ENCODE data around the gene TMEM30A. TPM values are rescaled to one million over a fixed set of nuclear protein-coding genes. Genes with fewer than 3 reads are reported as not detected.
A peak's percentile ranks its signal among the peaks of the same experiment; 100 is the strongest.

The TMEM30A gene
- total RNA-seq: 57.0 TPM

DNA sequence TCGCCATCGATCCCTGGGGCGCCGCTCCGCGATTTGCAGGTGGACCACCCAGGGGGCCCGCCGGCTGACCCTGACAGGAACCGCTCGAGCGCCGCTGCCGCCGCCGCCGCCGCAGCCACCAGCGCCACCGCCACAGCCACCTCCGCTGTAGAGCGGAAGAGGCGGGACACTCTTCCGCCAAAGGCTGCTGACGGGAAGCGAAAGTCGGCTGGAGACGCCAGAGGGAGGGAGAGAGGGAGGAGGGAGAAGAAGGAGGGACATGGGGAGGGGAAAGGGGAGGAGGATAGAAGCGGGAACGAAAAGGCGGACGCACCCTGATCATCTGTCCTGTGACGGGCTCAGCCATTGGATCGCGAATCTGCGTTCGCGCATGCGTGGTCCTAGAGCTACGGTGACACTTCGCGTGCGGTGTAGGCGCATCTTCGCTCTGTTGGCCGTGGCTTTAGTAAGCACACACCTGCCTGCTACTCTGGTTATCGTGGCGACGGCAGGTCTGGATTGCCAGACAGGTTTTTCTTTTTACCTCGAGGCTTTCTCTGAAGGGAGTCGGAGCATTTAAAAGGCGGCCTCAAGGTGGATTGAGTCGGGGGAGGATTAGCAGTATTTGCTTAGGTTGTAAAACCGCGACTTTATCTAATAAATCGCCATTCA is at the start of gene TMEM30A:
Gene TMEM30A (minus strand): TSS at position 161 of the 651 bp plus-strand sequence. CDS start 154 bp downstream, at position 7.
- DNase-seq (ENCODE audit: low spot score) (peak; percentile 99), ATAC-seq (peak; percentile 98)

DNA sequence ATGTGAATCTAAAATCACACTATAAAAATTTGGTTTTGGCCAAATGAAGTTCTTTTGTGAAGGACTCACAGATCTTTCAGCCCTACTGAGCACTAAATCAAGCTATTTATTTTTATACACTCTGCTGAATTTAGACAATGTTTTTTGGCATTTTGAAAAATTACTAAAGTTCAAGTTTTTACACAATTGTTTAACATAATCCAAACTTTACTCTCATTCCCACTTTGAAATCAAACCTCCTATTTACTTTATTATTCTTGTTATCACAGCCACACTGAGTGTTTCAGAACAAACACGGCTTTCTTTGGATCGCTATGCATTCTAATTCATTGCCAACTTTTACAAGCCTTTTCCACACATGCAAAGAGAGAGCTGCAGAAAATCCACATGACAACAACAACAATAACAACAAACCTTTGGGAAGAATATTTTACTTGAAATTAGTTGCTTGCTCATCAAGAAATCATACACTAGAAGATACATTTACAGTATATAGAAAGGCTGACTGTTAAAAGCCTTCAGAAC is 49.1 kb upstream of the TMEM30A start:
- ATAC-seq: no peak
- DNase-seq (ENCODE audit: low spot score): no peak

DNA sequence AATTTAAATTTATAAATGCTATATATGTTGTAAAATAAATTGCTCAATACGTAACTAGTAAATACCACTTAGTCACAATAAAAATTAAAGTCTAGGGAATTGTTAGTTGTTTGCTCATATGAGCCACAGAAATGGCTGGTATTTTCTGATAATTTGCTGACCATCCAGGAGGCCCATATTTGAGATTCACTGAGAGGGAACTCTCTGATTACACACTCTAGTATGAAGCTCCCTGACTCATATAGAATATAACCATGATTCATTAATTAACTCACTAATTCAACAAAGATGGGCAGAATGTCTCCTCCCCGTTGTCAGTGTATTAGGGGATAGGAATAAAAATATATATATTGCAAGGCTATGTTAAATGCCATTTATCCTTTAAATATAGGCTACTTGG is 46.6 kb upstream of the TMEM30A start:
- DNase-seq (ENCODE audit: low spot score) (no peak), ATAC-seq (no peak)

DNA sequence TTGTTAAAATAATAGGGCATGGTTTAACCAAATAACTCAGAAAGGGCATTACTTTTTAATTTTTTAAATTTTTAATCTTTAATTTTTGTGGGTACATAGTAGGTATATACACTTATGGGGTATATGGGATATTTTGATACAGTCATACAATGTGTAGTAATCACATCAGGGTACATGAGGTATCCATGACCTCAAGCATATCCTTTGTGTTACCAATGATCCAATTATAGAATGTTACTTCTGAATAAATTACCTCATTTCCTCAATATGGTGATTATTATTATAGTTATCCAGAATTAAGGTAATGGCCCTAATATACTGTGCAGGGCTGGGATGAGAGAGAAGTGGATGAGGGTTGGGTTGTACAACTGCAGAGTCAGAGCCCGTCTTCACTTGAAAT is 45.1 kb upstream of the TMEM30A start:
- ATAC-seq (no peak), DNase-seq (ENCODE audit: low spot score) (no peak)

DNA sequence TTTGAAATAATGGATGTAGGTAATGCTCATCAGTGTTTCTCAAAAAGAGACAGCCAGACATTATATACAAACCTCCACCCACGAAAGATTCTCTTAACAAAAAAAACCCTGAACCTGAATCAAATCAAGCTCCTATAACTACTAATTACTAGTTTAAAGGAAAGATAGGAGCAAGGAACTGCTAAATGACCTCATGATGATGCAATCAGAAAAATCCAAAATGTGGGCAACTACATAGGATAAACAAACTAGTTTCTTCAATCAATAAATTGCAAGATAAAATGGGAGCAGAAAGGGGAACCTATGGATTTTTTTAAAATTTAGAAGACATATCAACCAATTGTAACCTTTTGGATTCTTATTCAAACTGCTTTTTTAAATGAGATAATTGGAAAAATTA is 43.2 kb upstream of the TMEM30A start:
- DNase-seq (ENCODE audit: low spot score) (no peak), ATAC-seq (no peak)

DNA sequence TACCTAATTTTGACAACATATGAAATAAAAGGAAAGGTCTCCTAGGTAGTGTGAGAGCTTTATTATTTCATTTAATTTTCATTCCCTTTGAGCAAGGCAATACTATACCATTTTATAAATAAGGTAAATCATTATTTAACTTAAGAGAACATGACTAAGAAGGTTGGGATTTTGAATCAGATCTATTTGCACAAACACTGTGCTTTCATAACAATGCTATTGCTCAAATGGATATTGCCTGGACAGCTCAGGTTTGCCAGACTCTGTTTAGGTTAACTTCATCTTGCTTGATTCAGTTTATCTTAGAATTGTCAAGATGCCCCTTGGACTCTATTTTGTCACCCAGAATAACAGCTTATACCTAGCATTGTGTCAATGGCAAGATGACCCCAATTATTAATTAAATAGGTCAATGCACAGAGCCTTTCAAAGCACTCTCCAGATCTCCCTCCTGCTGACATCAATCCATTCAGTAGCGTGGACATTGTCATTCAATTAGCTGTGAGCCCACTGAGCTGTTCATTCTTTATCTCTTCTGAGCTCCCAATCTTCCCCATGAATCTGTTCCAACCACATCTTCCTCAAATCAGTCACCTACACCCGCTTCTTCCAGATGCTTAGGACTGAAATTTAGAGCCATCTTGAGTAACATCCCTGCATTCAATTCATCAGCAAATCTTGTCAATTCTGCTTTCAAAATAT is 42.1 kb upstream of the TMEM30A start:
- no peak for ATAC-seq

DNA sequence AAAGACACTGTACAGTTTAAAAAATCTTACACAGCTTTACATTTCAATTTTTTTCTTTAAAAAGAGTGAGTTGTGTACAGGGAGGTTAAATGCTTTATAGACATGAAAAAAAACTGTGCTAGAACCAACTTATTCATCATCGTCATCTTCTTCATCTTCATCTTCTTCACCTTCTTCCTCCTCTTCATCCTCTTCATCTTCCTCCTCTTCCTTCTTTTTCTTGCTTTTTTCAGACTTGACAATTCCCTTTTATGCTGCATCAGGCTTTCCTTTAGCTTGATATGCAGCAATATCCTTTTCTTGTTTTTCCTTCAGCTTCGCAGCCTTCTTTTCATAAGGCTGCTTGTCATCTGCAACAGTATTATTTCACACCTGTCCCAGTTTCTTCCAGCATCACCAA is 34.3 kb upstream of the TMEM30A start:
- ATAC-seq (no peak), DNase-seq (ENCODE audit: low spot score) (no peak)

More for the DNA sequence above, 42.1 kb upstream of the TMEM30A start:
- no peak for DNase-seq (ENCODE audit: low spot score)

DNA sequence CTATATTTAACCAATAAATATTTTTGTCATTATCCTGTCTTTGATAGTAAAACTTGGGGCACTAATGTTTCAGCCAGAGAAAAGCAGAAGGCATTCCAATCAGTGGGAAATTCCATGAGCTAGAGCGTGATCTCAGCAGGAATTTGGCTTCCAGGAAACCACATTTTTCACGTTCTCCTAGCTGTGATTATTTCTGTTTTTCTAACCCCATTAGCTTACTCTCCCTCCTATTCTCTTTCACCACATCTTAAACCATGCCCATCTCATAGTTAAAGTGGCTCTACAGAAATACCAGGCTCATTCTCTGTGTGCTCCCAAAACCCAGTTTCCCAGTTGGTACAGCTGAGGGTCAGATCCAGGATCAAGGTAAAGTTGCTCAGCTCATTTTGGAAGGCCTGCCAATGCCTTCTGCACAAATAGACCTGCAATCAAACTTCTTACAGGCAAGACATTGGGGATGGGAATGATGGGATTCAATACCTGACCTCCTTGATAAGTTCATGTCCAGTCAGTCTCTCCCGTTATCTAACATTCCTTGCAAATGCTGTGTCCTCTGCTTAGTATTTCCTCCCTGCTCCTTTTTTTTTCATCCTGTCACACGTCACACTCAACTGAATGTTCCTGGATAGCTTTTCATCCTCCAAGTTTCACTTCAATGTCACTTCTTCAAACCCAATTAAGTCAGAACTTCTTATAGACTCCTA is 33.1 kb upstream of the TMEM30A start:
- ATAC-seq (peak; percentile 26), DNase-seq (ENCODE audit: low spot score) (no peak)

DNA sequence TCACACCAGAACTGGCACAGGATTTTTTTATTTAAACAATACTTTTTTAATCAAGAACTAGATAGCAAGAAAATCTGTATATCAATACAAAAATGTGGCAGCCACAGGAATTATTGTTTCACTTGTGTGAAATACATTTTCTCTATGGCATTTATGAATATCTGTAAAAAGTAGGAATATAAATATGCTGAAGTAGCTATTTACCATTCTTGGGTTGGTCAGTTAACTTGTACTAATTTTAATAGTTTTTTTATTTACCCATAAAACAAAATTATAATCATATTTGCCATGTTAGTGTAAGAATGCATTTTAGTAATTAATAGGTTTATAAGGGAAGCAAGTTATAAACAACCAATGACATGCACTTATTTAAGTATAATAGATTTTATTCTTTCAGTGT is 31.4 kb upstream of the TMEM30A start:
- DNase-seq (ENCODE audit: low spot score): no peak

DNA sequence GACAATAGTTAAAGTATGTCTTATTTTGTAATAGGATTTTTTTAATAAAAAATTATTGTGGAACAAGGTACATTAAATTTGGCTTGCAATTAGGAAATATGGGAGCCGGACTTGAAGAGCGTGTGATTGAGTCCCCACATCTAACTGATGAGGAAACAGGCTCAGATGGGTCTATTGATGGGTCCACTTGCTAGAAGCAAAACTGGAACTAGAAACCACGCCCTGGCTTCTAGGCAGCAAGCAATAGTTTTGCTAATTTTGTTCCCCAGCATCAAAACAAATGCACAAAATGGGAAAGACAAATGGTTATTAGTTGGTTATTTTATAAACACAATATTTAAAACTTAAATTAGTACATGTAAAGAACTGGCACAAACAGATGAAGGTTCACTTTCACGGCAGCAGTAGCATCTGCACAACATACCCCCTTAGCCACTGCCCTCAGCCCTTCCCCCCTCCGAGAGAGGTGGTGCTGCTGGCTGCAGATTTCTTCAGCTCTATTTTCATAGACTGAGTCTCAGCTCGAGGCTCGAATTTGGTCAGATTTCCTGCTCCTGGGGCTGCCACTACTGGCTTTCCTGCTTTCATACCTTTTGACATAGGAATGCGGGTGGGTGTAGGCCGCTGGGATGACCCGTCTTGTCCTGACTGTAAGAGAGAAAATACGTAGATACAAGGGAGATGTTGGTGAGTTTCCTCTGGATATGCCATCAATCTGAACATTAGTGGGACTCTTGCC is 23.8 kb upstream of the TMEM30A start:
- no peak for DNase-seq (ENCODE audit: low spot score)
- no peak for ATAC-seq

More for the DNA sequence above, 31.4 kb upstream of the TMEM30A start:
- ATAC-seq: no peak

DNA sequence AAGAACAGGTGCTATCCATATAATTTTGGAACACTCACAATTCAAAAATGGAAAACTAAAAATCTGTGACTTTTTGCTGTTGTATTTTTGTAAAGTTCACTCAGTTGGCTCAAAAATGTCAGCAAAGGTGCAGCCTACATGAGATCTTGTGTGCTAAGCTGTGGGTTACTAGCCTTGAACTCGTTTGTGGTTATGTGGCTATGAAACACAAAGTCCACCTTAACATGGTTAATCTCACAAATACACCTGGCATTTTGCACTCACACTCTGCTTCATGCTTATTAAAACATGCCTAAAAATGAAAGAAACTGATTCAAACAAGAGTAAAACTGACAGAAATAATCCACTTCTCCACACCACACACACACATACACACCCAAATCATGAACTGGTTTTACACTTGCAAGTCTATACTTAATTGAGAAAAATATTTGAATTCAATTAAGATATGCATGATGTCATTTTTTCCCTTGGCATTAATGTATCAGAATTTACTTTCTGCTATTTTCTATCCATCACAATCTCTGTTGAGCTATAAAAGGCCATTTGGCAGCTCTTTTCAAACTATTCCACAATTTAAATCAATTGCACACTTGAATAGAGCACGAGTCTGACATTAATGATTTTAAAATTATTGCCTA is 22.9 kb upstream of the TMEM30A start:
- no peak for DNase-seq (ENCODE audit: low spot score)
- ATAC-seq: no peak

DNA sequence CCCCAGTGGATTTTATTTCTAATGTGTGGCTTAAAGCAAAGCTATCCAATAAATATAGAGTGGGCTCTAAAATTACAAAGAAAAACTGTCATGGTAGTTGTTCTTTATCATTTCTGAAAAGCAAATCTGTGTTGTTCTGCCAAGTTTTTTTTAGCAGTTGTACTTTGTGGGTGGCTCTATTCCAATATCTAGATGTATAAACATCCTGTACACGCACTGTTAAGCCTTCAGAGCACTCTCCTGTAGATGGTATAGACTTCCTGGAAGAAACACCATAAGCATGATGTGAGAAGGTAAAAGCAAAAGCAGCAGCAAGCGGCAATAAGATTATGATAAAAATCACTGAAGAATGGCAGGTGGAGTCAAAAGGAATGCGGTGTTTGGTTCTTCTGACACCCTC is 21.5 kb upstream of the TMEM30A start:
- ATAC-seq (no peak), DNase-seq (ENCODE audit: low spot score) (no peak)

DNA sequence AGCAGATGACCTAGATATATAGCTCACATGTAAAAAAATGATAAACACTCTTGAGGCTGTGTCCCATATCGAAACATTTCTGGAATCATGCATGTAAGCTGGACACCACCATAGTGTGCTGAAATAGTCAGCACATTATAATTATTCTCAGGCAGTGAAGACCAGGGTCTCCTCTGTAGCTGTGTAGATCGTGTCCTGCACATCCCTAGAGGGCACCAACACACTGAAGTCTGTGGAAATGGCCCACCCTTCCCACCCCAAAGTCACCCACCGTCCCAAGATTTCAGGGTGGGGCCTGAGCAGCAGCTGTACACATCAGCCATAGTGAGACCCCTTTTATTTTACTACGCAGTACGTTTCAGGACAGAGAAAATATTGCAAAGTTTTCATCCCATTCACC is 21.0 kb upstream of the TMEM30A start:
- DNase-seq (ENCODE audit: low spot score) (no peak), ATAC-seq (no peak)

DNA sequence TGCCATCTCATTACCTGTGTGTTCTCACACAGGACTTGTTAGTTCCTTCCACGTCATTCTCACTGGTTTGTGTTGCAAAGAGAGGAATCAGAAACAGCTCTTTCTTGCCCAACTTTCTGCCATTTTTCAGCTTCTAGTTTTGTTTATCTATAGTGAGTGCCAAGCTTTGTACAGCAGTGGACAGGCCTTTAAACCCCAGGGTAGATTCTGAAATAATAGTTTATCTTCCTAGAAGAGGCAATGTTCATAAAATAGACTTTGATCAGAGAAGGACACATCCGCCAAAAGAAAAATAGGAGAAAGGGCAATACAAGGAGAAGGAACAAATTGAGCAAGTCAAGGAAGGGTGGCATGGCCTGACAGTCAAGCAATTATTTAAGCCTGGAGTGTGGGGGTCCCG is 17.7 kb upstream of the TMEM30A start:
- peak; percentile 61 for ATAC-seq
- no peak for DNase-seq (ENCODE audit: low spot score)

DNA sequence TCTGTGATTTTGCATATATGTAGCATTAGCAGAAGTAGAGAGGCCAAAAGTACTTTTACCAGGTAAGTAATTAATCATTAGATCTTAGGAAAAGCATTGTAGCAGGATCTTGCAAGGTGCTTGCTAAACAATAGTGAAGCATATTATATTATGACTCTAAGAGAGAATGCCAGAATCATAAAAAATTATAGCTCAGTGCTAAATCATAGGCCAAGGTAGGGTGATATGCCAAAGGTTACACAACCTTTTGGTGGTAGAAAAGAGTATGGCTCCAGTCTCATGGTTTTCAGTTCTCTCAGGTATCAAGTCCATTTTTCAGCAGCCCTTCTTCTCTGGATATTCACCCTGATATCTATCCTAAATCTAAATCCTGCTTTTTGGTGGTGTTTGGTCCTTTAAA is 16.9 kb upstream of the TMEM30A start:
- DNase-seq (ENCODE audit: low spot score) (no peak), ATAC-seq (no peak)

DNA sequence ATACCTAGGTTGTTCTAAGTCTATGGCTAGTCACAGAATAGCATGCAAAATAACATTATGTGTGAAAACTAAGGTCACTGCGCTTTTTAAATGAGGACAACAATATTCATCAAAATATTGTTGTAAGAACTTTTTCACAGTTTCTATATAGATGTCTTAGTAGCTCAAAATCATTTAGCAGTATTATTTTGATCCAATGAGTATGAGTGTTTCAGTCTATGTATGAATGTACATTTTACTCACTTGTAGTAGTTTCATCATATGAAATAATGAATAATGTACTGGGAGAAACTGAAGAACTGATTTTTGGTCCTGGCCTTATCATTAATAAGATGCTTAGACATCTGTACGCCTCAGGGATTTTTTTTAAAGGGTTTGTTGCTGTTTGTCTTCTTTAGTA is 16.5 kb upstream of the TMEM30A start:
- DNase-seq (ENCODE audit: low spot score) (no peak), ATAC-seq (no peak)

DNA sequence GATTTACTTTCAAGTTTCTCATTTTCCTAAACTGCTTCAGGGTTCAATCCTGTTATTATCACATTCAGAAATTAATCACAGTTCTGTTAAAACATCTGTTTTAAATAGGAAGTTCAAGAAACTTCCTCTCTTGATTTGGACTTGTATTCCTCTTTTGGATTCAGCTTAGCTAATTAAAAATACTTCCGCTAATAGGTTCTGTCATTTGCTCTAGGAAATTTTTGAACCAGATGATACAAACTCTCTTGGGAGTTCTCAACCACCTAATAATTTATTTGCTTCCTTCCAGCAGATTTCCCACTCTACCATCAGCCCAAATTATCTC is 15.9 kb upstream of the TMEM30A start:
- ATAC-seq: no peak
- no peak for DNase-seq (ENCODE audit: low spot score)

DNA sequence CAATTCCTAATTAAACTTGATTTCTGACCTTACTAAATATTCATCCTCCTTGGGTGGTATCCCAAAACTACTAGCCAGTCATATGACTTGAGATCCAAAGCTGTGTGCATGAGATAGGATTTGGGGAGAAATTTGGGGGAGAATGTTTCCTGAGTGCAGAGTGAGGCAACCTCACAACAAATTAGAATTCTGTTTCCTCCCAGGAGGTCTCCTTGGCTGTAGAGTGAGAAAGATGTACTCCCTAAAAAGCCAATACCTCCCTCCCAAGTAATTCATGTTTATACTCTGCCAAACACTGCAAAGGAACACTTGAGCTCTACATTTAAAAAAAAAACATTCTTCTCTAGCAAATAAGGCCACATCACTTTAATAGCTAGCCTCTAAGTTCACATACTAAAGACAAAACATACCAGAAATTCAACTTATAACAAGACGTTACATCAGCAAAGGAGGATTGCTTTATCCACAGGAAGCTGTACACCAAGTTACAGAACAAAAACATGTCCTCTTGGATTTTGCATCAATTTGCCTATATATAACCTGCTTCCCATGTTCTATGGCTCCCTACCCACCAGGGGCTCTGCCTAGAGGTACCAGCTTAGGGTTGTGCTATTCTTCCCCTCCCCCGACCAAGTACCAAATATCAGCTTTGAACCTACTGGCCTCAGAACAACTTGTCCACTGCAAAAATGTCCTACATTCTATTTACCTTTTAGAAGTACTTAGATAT is 15.4 kb upstream of the TMEM30A start:
- ATAC-seq (no peak), DNase-seq (ENCODE audit: low spot score) (no peak)

DNA sequence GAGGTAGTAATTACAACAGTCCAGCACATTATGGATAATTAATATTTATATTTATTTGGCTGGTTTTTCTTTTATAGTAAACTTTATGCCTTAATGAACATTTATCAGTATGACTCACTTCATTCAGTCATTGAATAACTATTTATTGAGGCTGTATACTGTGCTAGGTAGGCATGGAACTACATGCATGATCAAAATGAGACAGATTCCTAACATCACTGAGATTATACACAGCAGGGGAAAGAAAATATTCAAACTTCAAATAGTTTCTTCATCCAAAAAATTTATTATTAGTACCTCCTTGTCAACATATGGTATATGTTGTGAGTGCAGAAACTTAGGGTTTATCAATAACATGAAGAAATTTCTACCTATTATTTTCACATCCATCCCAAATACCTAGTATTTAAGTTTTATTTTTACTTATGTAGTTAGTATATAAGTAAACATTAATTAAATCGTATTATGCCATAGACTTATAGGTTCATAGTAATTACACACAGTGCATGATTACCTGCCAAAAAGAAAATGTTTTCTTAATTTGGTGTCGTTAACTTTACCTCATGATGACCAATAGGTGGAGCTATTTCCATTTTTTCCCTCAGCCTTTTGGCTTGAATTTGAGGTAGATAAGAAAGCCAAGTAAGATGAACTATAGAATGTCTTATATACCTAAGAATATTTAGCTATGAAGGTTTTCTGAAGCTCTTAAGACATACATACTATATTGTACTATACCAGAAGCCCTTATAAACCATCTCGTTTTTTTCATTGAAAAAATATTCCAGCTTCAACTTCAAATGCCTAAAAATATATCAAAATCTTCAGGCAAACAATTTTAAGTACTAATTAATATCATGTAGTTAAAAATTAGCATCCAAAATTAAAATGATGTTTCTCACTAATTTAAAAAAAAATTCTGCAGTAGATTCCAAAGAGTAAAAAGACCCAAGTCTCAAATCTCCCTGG is 12.5 kb upstream of the TMEM30A start:
- DNase-seq (ENCODE audit: low spot score) (no peak), ATAC-seq (peak; percentile 84)

All from left lobe of liver (tissue), 2 donors.